GM23248 (cell line): ENCODE data around the gene DENND1A. TPM values are rescaled to one million over a fixed set of nuclear protein-coding genes. Genes with fewer than 3 reads are reported as not detected.
"Not testable (repeated sequence)": the region's sequence is repeated elsewhere in the genome, so short reads cannot be mapped to it uniquely, and the experiment has no call there.

Source experiments
- DNase-seq: peaks from one replicate; pipeline ENCODE4 v3.0.0-alpha.2; 2015
- H2AFZ ChIP-seq: fragments of 200-600 bp; sonication (generic); 2 replicates; pipeline ENCODE4 v1.6.1; 2016; ENCODE audit warnings: antibody characterized with exemption
- H3F3A ChIP-seq: fragments of 200-600 bp; sonication (generic); 2 replicates; pipeline ENCODE4 v1.6.1; 2016; ENCODE audit warnings: mild to moderate bottlenecking, antibody characterized with exemption, mixed run types; ENCODE audit not compliant: insufficient read depth
- H3K27ac ChIP-seq: fragments of 200-600 bp; sonication (generic); 2 replicates; pipeline ENCODE4 v1.5.1; 2016; ENCODE audit warnings: mild to moderate bottlenecking
- H3K27me3 ChIP-seq: fragments of 200-600 bp; sonication (generic); replicated peaks from 2 replicates; pipeline ENCODE4 v1.6.1; 2016; ENCODE audit warnings: mild to moderate bottlenecking; ENCODE audit not compliant: insufficient read depth
- H3K36me3 ChIP-seq: fragments of 200-600 bp; sonication (generic); 2 replicates; pipeline ENCODE4 v1.6.1; 2016; ENCODE audit warnings: low read depth, mild to moderate bottlenecking
- H3K4me1 ChIP-seq: fragments of 200-600 bp; sonication (generic); 2 replicates; pipeline ENCODE4 v1.6.1; 2016; ENCODE audit warnings: mild to moderate bottlenecking; ENCODE audit not compliant: insufficient read depth
- H3K4me2 ChIP-seq: fragments of 200-600 bp; sonication (generic); one replicate; pipeline ENCODE4 v1.6.1; 2016; ENCODE audit warnings: mild to moderate bottlenecking; ENCODE audit not compliant: unreplicated experiment
- H3K4me3 ChIP-seq: fragments of 200-600 bp; sonication (generic); 2 replicates; pipeline ENCODE4 v1.5.1; 2016; ENCODE audit warnings: mild to moderate bottlenecking
- H3K79me2 ChIP-seq: fragments of 200-600 bp; sonication (generic); 2 replicates; pipeline ENCODE4 v1.6.1; 2016; ENCODE audit warnings: mild to moderate bottlenecking; ENCODE audit not compliant: insufficient read depth
- H3K9ac ChIP-seq: fragments of 200-600 bp; sonication (generic); 2 replicates; pipeline ENCODE4 v1.6.1; 2016; ENCODE audit warnings: mild to moderate bottlenecking
- H3K9me2 ChIP-seq: fragments of 200-600 bp; sonication (generic); 2 replicates; pipeline ENCODE4 v1.6.1; 2016; ENCODE audit warnings: mixed run types, mild to moderate bottlenecking, moderate library complexity; ENCODE audit not compliant: insufficient read depth
- H3K9me3 ChIP-seq: fragments of 200-600 bp; sonication (generic); one replicate; pipeline ENCODE4 v1.6.1; 2017; ENCODE audit warnings: low read depth
- H4K20me1 ChIP-seq: fragments of 200-600 bp; sonication (generic); 2 replicates; pipeline ENCODE4 v1.6.0; 2016; ENCODE audit not compliant: insufficient read depth
- EZH2 ChIP-seq: fragments of 200-600 bp; sonication (generic); IDR thresholded peaks from 2 replicates; pipeline ENCODE4 v1.6.1; 2018; ENCODE audit warnings: antibody characterized with exemption, mild to moderate bottlenecking; ENCODE audit not compliant: insufficient read depth, poor library complexity, severe bottlenecking
- EZH2phosphoT487 ChIP-seq: fragments of 200-600 bp; sonication (generic); IDR thresholded peaks from 2 replicates; pipeline ENCODE4 v1.6.1; 2018; ENCODE audit warnings: antibody characterized with exemption, moderate library complexity, mild to moderate bottlenecking, low read depth; ENCODE audit not compliant: insufficient read depth
- WGBS, 2 experiments: methylation state at CpG; one replicate each; pipeline ENCODE4 v1.1.6; 2015 to 2017; ENCODE audit warnings: low lambda C conversion rate in 2 of 2, low coverage in 1 of 2; ENCODE audit errors: missing lambda C conversion rate in 2 of 2; 5-methylcytosine and 5-hydroxymethylcytosine counted together
- in situ Hi-C: fragments of 300-500 bp; cut with MboI; formaldehyde crosslinking; loops from 2 replicates; pipeline ENCODE4 v1.15.0; 2020
- polyA plus RNA-seq: library from polyadenylated mRNA; unstranded; fragments of >200 nt; fragmentation: Nextera tagmentation; extraction: Ambion mirVana; gene quantifications from 2 replicates; pipeline ENCODE4 v1.2.1, GENCODE V29; 2016
- total RNA-seq: library from RNA; depleted of rRNA; stranded (reverse); fragments of >200 nt; shearing (Covaris generic); gene quantifications from 2 replicates; pipeline ENCODE4 v1.2.3, GENCODE V29; 2014

Gene DENND1A
- total and polyA plus RNA-seq, 2 experiments from 2014 or later, result 13.2 to 16.4 TPM

DNA sequence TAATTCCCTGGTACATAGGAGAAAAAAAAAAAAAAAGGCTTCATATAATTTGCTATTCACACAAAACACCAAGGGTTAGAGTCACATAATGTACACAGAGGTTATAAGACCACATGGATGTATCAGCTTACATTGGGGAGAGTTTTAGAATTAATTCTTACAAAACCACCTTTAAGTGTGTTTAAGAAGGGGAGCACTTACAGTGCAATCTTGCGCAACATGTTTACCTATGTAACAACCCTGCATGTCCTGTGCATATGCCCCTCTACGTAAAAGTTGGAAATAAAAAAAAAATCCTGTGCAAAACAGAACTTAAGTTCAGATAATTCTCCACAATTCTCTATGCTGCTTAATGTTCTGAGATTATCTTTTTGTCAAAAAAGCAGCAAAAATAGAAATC is 190.0 kb downstream of the DENND1A start:
- Histone ChIP-seq H4K20me1 (peaks cover 3% of the 10 kb centered on the region; the same call in 1 of the 2 replicates), H3K36me3 (no peaks in the 10 kb centered on the region), H3K27me3 (no peaks in the 10 kb centered on the region), H3K79me2 (no peaks in the 10 kb centered on the region), H3K9ac (no peak overlapping the region), H3K4me1 (no peaks in the 10 kb centered on the region), H3K27ac (no peak overlapping the region), H3F3A (no peaks in the 10 kb centered on the region), H3K4me3 (no peak overlapping the region), H3K4me2 (no peak overlapping the region), H2AFZ (no peak overlapping the region), H3K9me3 (no peaks in the 10 kb centered on the region), H3K9me2 (no peaks in the 10 kb centered on the region)
- 97% methylated on average over 2 of the region's 2 CpGs for WGBS, 2 experiments
- DNase-seq, result no peak
- TF ChIP-seq EZH2, result no peak
- no peak for TF ChIP-seq EZH2phosphoT487
- in situ Hi-C loops, result no loop called here

DNA sequence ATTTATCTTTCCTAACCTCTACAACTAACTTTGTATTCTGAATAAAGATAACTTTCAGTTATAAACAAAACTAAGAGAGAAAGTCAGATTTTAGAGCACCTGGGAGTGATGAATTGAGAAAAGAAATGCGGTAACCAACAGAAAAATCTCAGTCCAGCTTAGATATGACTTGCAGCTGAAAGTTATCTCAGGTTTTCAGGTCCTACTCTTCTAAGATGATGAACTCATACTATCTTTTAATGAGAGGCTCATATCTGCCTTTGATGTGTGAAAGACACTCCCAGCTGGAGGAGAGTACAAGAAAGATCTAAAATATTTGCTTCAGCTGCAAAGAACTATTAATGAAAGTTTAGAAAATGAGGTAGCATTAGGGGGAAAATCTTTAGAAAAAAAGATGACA is 190.5 kb downstream of the DENND1A start:
- Histone ChIP-seq H3K9me2 (no peaks in the 10 kb centered on the region), H4K20me1 (peaks cover 4% of the 10 kb centered on the region; the same call in 1 of the 2 replicates), H3K27me3 (no peaks in the 10 kb centered on the region), H3K4me2 (no peak overlapping the region), H2AFZ (no peak overlapping the region), H3K27ac (no peak overlapping the region), H3K9me3 (no peaks in the 10 kb centered on the region), H3K9ac (no peak overlapping the region), H3K79me2 (no peaks in the 10 kb centered on the region), H3K4me3 (no peak overlapping the region), H3F3A (no peaks in the 10 kb centered on the region), H3K4me1 (no peaks in the 10 kb centered on the region), H3K36me3 (no peaks in the 10 kb centered on the region)
- WGBS, 2 experiments, result 94 to 95% methylated on average over 1 of the region's 1 CpG
- no peak for DNase-seq
- TF ChIP-seq EZH2phosphoT487, result no peak
- no peak for TF ChIP-seq EZH2
- in situ Hi-C loops, result no loop called here

- TF ChIP-seq EZH2phosphoT487, result no peak
- TF ChIP-seq EZH2, result no peak
- no peak overlapping the region for H3K27ac ChIP-seq
Observed at GRCh38 chr9:123738648-123739047, 191.3 kb downstream of the DENND1A start.

DNA sequence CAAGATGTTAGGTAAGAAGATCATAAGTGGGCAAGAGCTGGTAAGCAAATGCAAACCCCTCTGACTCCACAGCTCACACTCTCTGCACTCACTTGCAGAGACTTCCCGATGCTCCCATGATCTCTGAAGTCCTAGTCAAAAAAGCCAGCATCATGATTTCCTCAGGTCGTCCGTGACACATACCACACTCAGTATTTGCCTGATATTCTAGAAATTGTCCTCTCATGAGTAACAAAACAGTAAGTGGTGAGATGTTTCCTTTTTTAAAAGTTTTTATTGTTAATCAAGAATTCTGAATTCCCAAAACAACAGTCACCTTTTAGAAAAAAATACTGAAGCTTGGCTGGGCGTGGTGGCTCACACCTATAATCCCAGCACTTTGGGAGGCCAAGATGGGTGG is 194.6 kb downstream of the DENND1A start:
- Histone ChIP-seq H3K27me3 (no peaks in the 10 kb centered on the region), H3K4me1 (no peaks in the 10 kb centered on the region), H4K20me1 (peaks cover 4% of the 10 kb centered on the region; the same call in 1 of the 2 replicates), H3K4me2 (no peak overlapping the region), H3K9me3 (no peaks in the 10 kb centered on the region), H3F3A (no peaks in the 10 kb centered on the region), H3K4me3 (no peak overlapping the region), H2AFZ (no peak overlapping the region), H3K27ac (no peak overlapping the region), H3K9me2 (no peaks in the 10 kb centered on the region), H3K79me2 (no peaks in the 10 kb centered on the region), H3K36me3 (no peaks in the 10 kb centered on the region), H3K9ac (no peak overlapping the region)
- 68 to 80% methylated on average over 4 of the region's 4 CpGs for WGBS, 2 experiments
- DNase-seq, result peak; percentile 42
- in situ Hi-C loops, result no loop called here
- TF ChIP-seq EZH2 (no peak), EZH2phosphoT487 (no peak)

More at GRCh38 chr9:123738648-123739047, 191.3 kb downstream of the DENND1A start:
- H3K4me1 ChIP-seq, result no peaks in the 10 kb centered on the region
- no peaks in the 10 kb centered on the region for H3K27me3 ChIP-seq
- peaks cover 4% of the 10 kb centered on the region; the same call in 1 of the 2 replicates for H4K20me1 ChIP-seq
- no peaks in the 10 kb centered on the region for H3K36me3 ChIP-seq
- 93 to 96% methylated on average over 2 of the region's 2 CpGs for WGBS, 2 experiments
- no peaks in the 10 kb centered on the region for H3F3A ChIP-seq
- H3K9me3 ChIP-seq, result no peaks in the 10 kb centered on the region
- no peaks in the 10 kb centered on the region for H3K9me2 ChIP-seq
- no peak overlapping the region for H3K4me3 ChIP-seq
- no peak for DNase-seq
- in situ Hi-C loops, result no loop called here
- no peak overlapping the region for H2AFZ ChIP-seq
- H3K4me2 ChIP-seq, result no peak overlapping the region
- H3K79me2 ChIP-seq, result no peaks in the 10 kb centered on the region
- no peak overlapping the region for H3K9ac ChIP-seq

DNA sequence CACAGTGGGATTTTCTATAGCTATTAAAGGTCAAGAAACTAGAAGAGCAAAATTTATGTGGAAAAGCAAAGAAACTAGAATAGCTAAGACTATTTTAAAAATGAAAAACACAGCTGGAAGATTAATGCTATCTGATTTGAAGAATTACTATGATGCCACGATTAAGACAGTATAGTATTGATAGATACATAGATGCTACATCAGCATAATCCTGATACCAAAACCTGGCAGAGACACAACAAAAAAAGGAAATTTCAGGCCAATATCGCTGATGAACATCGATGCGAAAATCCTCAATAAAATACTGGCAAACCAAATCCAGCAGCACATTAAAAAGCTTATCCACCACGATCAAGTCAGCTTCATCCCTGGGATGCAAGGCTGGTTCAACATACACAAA is 201.4 kb downstream of the DENND1A start:
- not testable (repeated sequence) for H3K27me3 ChIP-seq, H3K4me3 ChIP-seq, H3K36me3 ChIP-seq, H3K4me1 ChIP-seq, H3K27ac ChIP-seq, H3K9ac ChIP-seq, DNase-seq, H3F3A ChIP-seq, H3K79me2 ChIP-seq, H3K9me3 ChIP-seq, H3K9me2 ChIP-seq, H4K20me1 ChIP-seq, H2AFZ ChIP-seq, H3K4me2 ChIP-seq
- 96 to 99% methylated on average over 5 of the region's 5 CpGs for WGBS, 2 experiments
- in situ Hi-C loops, result loop anchor here (10.0 kb wide), 1 partner anchor 316 kb away; no protein-coding TSS in a partner anchor
